HG03095 (cell line): ENCODE measurements around the gene BRDT.
"Not testable (repeated sequence)": the region's sequence is repeated elsewhere in the genome, so short reads cannot be mapped to it uniquely, and the experiment has no call there.

Experiments
- ATAC-seq: cut with Tn5 transposase; IDR thresholded peaks from one replicate; pipeline ENCODE4 v1.9.1; 2021; ENCODE audit warnings: moderate library complexity; ENCODE audit not compliant: unreplicated experiment

The BRDT gene

DNA sequence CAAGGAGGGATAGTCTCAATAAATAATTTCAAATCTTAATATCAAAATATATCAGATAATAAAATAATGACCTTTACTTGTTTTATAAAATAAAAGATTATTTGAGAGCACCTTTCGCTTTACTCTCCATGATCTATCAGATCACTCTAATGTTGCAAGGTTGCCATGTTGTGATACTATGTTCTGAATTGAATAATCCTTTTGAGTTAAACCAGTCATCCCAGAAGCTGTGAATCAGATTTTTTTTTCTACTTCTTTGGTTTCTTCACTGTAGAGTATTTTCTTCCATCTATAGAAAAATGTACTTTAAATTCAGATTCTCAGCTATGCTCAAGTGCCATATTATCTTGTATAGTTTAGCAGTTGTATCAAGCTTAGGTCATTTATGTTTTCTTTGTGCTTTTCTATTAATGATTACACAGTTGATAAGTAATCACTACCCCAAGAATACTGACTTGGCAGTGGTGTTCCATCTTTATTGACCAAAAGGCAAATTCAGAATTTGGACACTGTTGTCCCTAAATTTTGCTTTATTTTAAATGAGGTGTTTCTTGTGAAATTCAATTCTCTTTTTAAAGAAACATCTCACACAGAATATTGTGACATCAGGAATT lies 32.9 kb downstream of the BRDT start:
- ATAC-seq: no peak

DNA sequence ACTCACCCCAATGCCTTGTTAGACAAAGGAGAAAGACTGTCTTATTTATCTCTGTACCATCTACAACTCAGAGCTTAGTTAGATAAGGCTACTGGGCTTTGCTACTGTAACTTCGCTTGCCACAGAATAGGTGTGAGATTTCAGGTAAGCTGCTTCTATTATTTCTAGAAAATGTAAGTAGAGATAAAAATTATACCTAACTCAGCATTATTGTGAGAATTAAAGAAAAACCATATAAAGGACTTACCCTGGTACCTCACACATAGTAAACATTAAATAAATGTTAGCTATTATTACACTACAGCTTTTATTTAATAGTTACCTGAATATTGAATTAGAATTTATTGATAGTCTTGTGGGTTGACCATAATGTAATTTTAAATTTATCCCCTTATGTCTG lies 44.1 kb downstream of the BRDT start:
- ATAC-seq: no peak

GRCh38 chr1:91997607-91998195 lies 48.5 kb downstream of the BRDT start:
- no peak for ATAC-seq

DNA sequence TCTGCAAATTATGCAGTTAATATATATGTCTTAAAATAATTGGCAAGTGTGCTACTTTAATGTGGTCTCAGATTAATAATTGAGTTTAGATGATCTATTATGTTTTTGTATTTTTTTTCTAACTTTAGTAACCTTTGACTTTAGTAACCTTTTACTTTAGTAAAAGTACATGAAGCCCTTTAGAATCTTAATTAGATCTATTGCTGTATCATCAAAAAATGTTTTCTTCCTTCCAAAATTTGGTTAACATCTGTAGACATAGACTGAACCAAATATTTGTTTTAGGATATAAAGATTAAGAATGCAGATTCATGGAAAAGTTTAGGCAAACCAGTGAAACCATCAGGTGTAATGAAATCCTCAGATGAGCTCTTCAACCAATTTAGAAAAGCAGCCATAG lies 54.9 kb downstream of the BRDT start:
- ATAC-seq: no peak

GRCh38 chr1:92013923-92014322 lies 64.7 kb downstream of the BRDT start:
- ATAC-seq: no peak

GRCh38 chr1:92016720-92017316 lies 67.6 kb downstream of the BRDT start:
- ATAC-seq: no peak

DNA sequence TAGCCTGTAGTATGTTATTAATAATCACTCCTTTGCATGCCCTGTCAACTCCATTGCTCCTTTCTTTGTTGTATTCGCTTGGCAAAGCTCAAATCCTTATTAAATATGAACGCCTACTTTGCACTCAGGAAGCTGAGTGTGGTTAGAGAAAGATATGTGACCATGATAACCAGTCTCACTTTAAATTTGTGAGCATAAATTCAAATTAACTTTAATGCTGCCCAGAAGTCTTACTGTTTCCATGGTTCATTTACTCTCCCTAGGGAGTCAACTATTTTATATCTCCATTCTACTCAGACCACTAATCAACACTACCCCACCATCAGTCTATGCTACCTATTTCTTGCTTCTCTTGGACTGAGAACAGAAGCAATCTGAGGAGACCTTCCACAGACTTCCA lies 68.5 kb downstream of the BRDT start:
- ATAC-seq: no peak

- not testable (repeated sequence) for ATAC-seq
These were observed 76.8 kb downstream of the BRDT start for GRCh38 chr1:92026042-92026441.

- ATAC-seq: no peak
These were observed 77.6 kb downstream of the BRDT start for GRCh38 chr1:92026806-92027205.

DNA sequence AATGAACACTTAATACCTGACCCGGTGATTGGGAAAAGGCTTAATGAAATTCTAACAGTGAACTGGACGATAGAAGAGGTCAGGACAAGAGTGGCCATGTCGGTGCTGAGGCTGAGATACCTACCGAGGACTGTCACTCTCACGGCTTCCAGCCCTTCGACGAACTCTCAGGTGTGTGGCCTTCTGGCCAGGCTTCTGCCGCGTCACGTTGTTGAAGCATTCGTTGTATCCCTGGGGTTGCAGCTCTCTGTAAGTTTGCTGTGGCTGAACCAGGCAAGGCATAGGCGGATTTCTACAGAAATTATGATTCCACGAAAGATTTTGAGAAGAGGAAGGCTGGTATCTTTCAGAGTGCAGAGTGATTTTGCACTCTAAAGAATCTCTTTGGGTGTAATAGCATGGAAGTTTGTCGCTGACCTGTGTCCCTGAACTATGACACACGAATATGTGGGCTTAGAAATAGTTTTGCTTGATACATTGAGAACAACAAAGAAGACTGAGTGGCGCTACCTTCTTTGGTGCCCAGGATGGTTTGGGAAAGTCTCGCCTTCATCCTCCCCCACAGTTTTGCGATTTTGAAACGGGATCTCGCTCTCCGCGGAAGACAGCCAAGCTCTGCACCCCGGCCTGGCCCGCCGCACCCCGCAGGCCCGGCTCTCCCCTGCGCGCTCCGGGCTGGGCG lies 80.2 kb downstream of the BRDT start:
- ATAC-seq: no peak

- no peak for ATAC-seq
These were observed 81.5 kb downstream of the BRDT start for GRCh38 chr1:92030656-92031107.

- no peak for ATAC-seq
These were observed 82.3 kb downstream of the BRDT start for GRCh38 chr1:92031281-92032110.

GRCh38 chr1:92037400-92037799 lies 88.2 kb downstream of the BRDT start:
- ATAC-seq: no peak

DNA sequence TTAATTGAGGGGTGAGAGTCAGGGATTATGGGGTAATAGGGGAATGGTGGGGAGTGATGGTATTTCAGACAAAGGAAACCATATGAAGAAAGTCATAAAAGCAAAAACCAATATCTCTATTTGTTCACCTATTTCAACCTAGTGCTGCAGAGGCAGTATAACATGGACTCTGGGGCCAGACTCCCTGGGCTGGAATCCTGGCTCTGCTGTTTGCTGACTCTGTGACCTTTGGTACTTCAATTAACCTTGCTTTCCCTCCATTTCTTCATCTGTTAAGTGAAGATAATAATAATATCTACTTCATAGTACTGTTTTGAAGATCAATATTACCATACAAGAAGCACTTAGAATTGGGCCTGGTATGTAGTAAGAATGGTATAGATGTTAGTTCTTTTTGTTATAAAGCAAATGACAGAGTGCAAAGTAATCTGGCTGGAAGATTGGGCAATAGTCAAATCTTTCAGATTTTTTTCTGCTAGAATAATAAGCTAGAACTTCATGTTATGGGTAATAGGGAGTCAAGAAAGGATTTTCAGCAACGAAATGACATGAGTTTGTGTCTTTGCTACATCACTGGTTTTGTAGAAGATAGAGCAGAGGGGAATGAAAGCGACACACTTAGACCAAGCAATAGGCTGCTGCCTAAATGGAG lies 89.6 kb downstream of the BRDT start:
- ATAC-seq: no peak

DNA sequence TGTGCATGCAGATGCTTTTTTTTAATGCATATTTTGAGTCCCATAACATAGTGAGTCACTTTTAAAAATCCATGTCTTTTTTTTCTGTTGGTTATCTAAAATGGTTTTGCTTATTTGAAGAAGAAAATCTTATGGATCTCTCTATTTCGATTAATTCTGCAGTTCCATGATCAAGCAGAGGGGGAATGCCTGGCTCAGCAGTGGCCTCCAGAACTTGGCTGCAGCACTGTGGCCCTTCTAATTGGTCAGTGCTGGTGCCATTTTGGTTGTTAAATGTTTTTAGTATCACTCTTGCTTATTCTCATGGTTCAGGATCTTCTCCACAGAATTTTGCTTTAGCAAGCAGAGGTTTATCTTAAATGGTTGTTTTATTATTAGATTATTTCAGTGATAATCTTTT lies 91.8 kb downstream of the BRDT start:
- no peak for ATAC-seq

- no peak for ATAC-seq
These were observed 94.4 kb downstream of the BRDT start for GRCh38 chr1:92043621-92044020.

- ATAC-seq: no peak
These were observed 96.7 kb downstream of the BRDT start for GRCh38 chr1:92045766-92046495.

- no peak for ATAC-seq
These were observed 102.7 kb downstream of the BRDT start for GRCh38 chr1:92051948-92052347.
